GM19372 (cell line): Measurements from ENCODE around the gene CAPN6.

Experiments used
- ATAC-seq: cut with Tn5 transposase; IDR thresholded peaks from one replicate; pipeline ENCODE4 v1.9.1; 2021; ENCODE audit warnings: mild to moderate bottlenecking, low read depth, moderate library complexity; ENCODE audit not compliant: unreplicated experiment

Gene CAPN6

GRCh38 chrX:111270339-111270738 is at the start of gene CAPN6:
CAPN6 (minus strand) TSS chrX:111270483; CDS start chrX:111263936, 6,547 bp downstream.
- ATAC-seq = no peak

- ATAC-seq = no peak
These were observed 49.2 kb upstream of the CAPN6 start for GRCh38 chrX:111319451-111319850.

- no peak for ATAC-seq
These were observed 48.6 kb upstream of the CAPN6 start for GRCh38 chrX:111318901-111319300.

GRCh38 chrX:111309083-111309482 is 38.8 kb upstream of the CAPN6 start:
- no peak for ATAC-seq

- ATAC-seq = no peak
These were observed 37.8 kb upstream of the CAPN6 start for GRCh38 chrX:111308039-111308438.

GRCh38 chrX:111302284-111302683 is 32.0 kb upstream of the CAPN6 start:
- no peak for ATAC-seq

- no peak for ATAC-seq
These were observed 18.6 kb upstream of the CAPN6 start for GRCh38 chrX:111288841-111289240.

GRCh38 chrX:111284631-111285293 is 14.5 kb upstream of the CAPN6 start:
- no peak for ATAC-seq

- ATAC-seq = no peak
These were observed 13.2 kb upstream of the CAPN6 start for GRCh38 chrX:111283446-111283845.

- no peak for ATAC-seq
These were observed 12.7 kb upstream of the CAPN6 start for GRCh38 chrX:111282991-111283390.

GRCh38 chrX:111282139-111282538 is 11.9 kb upstream of the CAPN6 start:
- no peak for ATAC-seq

- ATAC-seq = no peak
These were observed 1.8 kb downstream of the CAPN6 start for GRCh38 chrX:111268506-111268905.

- ATAC-seq = no peak
These were observed 4.8 kb downstream of the CAPN6 start for GRCh38 chrX:111265486-111265885.

- no peak for ATAC-seq
These were observed 5.9 kb downstream of the CAPN6 start for GRCh38 chrX:111264385-111264784.

- ATAC-seq = no peak
These were observed 8.2 kb downstream of the CAPN6 start for GRCh38 chrX:111262086-111262485.

GRCh38 chrX:111260451-111260850 is 9.8 kb downstream of the CAPN6 start:
- no peak for ATAC-seq

- no peak for ATAC-seq
These were observed 10.7 kb downstream of the CAPN6 start for GRCh38 chrX:111259559-111259958.

GRCh38 chrX:111257733-111258132 is 12.6 kb downstream of the CAPN6 start:
- no peak for ATAC-seq

- no peak for ATAC-seq
These were observed 15.2 kb downstream of the CAPN6 start for GRCh38 chrX:111254896-111255693.

- ATAC-seq = no peak
These were observed 26.0 kb downstream of the CAPN6 start for GRCh38 chrX:111244235-111244750.

GRCh38 chrX:111216293-111216801 is 53.9 kb downstream of the CAPN6 start:
- no peak for ATAC-seq

GRCh38 chrX:111207851-111208250 is 62.4 kb downstream of the CAPN6 start:
- ATAC-seq = no peak
